GM06990 (cell line): Measurements from ENCODE around the gene EOLA2.
"Not testable (repeated sequence)": the region's sequence is repeated elsewhere in the genome, so short reads cannot be mapped to it uniquely, and the experiment has no call there.

Experiments used
- DNase-seq: peaks from one replicate; pipeline ENCODE4 v3.0.0-alpha.2; 2011; ENCODE audit not compliant: insufficient read length; ENCODE audit errors: extremely low read depth
- H3K27me3 ChIP-seq: replicated peaks from 2 replicates; pipeline ENCODE4 v1.6.0; 2011; ENCODE audit warnings: low read length; ENCODE audit not compliant: control insufficient read depth, insufficient read depth
- H3K36me3 ChIP-seq: 2 replicates; pipeline ENCODE4 v1.5.1; 2011; ENCODE audit warnings: low read length; ENCODE audit not compliant: control insufficient read depth, insufficient read depth
- H3K4me3 ChIP-seq: replicated peaks from 2 replicates; pipeline ENCODE4 v1.5.1; 2011; ENCODE audit warnings: low read depth, mild to moderate bottlenecking, control low read depth, low read length
- TF ChIP-seq, protein P1 (sequence below): IDR thresholded peaks from 2 replicates; pipeline ENCODE4 v1.5.1; 2011; ENCODE audit warnings: low read length, control low read depth, mild to moderate bottlenecking, inconsistent platforms; ENCODE audit not compliant: insufficient read depth, poor library complexity, severe bottlenecking

EOLA2 gene

DNA sequence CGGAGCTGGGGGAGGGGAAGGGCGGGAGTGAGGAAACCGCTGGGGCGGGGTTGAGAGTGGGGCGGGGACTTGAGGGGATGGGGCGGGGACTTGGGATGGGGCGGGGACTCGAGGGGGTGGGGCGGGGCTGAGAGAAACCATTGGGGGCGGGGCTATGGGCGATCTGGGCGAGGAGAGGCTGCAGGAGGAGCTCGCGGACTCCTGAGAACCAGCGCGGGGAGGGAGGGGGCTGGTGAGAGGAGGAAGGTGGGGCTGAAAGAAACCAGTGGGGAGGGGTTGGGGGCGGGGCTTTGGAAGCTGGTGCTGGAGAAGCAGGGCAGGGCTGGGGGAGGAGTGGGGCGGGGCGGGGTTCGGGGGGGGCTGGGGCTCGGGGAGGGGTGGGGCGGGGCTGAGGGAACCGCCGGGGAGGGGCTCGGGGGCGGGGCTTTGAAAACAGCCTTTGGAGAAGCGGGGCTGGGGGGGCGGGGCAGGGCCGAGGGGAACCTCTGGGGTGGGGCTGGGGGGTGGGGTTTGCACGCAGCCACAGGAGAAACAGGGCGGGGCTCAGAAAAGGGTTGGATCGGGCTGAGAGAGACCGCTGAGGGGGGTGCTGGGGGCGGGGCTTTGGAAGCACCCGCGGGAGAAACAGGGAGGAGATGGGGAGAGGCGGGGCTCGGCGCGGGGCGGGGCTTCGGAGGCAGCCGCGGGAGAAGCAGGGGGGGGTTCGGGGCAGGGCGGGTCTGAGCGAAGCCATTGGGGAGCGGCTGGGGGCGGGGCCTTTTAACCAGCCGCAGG is 777 bp upstream of the EOLA2 start:
- peak overlapping the region; percentile 42 for H3K4me3 ChIP-seq
- peak; percentile 88 for DNase-seq
- H3K36me3 ChIP-seq: peaks cover under 1% of the 10 kb centered on the region; the same call in 1 of the 2 replicates
- H3K27me3 ChIP-seq: no peaks in the 10 kb centered on the region
- TF ChIP-seq, protein P1, sequence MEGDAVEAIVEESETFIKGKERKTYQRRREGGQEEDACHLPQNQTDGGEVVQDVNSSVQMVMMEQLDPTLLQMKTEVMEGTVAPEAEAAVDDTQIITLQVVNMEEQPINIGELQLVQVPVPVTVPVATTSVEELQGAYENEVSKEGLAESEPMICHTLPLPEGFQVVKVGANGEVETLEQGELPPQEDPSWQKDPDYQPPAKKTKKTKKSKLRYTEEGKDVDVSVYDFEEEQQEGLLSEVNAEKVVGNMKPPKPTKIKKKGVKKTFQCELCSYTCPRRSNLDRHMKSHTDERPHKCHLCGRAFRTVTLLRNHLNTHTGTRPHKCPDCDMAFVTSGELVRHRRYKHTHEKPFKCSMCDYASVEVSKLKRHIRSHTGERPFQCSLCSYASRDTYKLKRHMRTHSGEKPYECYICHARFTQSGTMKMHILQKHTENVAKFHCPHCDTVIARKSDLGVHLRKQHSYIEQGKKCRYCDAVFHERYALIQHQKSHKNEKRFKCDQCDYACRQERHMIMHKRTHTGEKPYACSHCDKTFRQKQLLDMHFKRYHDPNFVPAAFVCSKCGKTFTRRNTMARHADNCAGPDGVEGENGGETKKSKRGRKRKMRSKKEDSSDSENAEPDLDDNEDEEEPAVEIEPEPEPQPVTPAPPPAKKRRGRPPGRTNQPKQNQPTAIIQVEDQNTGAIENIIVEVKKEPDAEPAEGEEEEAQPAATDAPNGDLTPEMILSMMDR: no peak

DNA sequence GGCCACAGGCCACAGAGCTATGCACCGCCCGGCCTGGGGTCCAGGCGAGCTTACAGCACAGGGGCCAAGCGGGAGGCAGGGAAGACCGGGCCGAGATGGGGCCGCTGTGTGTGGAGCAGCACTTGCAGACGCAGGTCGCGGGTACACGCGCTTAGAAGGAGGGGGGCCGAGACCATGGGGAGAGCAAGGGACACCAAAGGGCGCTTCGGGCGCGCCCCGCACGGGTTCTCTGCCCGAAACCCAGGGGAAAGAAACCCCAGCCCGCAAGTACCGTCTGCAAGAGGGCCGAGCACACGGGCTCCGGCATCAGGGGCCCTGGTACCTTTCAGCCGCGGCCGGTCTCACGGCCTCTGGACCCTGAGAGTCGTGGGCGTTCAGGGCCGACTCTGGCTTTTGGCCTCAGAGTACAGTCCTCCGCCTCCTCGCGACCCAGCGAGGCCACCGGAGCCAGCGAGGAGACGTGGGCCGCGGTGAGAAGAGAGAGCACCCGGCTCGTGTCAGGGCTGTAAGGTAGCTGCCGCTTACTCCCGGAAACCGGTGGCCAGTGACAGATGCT is 342 bp downstream of the EOLA2 start:
- Histone ChIP-seq H3K36me3 (peaks cover 2% of the 10 kb centered on the region; the same call in 1 of the 2 replicates), H3K4me3 (peak overlapping the region; percentile 71), H3K27me3 (no peaks in the 10 kb centered on the region)
- TF ChIP-seq, protein P1: no peak
- no peak for DNase-seq

DNA sequence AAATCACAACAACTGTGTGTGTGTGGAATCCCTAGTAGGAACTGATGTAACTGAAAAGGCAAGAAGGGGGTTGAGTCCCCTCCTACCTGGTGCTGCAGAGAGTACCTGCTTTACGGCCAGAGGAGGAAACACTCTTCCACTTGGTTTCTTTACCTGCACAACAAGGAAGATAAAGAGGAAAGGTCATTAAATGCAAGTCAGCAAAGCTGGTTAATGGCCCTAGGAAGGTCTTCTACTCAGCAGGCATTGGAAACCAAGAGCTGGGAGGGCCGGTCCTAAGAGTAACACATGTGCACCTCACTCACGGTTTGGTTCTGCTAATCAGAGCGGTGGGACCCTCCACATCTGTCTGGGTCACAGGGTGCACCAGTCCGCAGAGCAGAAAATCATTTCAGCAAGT is 963 bp downstream of the EOLA2 start:
- DNase-seq, H3K36me3 ChIP-seq, H3K27me3 ChIP-seq: not testable (repeated sequence)
- H3K4me3 ChIP-seq: peak overlapping the region; percentile 71

DNA sequence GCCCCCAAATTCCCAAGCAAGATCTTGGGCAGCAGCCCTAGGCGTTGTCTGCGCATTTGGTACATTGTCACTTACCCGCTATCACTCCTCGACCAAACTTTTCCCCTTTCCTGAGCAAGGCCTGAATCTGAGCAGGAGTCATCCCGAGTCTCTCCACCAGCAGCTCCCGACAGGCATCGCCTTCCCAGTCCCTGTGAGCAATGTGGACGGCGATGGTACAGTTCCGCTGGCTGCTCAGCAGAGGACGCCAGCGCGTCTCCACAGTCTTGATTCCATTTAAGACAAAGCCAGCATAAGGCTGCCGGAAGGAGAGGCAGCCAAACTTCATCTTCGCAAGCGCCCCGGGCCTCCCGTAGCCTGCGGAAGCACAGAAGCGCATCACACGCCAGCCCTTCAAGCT is 4.7 kb downstream of the EOLA2 start:
- not testable (repeated sequence) for H3K4me3 ChIP-seq, DNase-seq, H3K27me3 ChIP-seq, H3K36me3 ChIP-seq

DNA sequence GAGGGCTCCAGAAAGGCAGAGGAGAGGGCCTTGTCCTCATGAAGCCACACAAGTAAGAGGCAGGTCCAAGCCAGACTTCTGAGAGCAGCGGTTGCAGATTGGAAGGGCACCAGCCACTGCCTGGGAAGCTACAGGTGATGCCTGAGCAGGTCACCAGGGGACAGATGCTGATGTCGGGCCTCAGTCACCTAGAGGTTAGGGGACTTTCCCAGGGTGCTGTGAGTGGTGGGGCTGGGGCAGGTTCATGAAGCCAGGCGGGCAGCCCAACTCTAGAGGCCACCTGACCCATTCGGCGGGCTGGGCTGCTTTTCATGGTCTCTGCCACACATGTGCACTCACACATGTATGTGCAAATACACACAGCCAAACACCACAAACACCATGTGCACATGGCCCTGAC is 5.3 kb downstream of the EOLA2 start:
- not testable (repeated sequence) for DNase-seq, H3K36me3 ChIP-seq, H3K4me3 ChIP-seq, H3K27me3 ChIP-seq

DNA sequence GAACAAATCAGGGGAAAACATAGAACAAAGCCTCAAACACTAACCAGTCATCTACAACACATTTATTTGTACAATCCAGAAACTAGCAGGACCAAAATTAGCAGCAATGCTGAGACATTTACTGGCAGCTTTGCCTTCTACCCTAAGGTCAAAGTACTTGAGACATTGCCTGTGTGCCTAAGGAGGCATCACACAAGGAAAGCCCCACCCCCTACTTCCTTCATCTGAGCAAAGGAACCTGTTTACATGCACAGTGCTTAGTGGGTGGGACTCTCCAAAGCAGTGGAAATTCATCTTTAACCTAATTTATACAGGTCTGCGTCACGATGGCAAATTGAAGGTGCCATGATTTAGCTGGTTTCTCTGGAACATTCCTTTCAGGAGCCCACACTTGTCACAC is 6.1 kb downstream of the EOLA2 start:
- not testable (repeated sequence) for H3K36me3 ChIP-seq, H3K27me3 ChIP-seq, DNase-seq, H3K4me3 ChIP-seq

DNA sequence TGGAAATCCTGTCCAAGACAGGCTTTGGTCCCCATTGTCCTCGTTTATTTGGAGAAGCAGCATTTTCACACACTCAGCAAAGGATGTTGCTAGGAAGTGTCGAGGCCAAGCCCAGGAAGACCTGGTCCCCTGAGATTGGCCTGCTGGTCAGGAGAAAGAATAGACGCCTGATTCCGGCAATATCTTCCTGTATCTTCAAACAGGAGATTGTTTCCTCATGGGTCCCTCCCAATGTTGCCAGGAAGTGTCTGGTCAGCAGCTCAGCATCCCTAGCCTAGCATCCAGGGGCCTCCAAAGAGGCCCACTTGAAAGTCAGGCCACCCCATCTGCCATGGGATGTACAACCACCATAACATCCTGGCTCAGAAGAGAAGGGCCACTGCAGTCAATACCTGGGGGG is 6.9 kb downstream of the EOLA2 start:
- DNase-seq, H3K36me3 ChIP-seq: not testable (repeated sequence)

DNA sequence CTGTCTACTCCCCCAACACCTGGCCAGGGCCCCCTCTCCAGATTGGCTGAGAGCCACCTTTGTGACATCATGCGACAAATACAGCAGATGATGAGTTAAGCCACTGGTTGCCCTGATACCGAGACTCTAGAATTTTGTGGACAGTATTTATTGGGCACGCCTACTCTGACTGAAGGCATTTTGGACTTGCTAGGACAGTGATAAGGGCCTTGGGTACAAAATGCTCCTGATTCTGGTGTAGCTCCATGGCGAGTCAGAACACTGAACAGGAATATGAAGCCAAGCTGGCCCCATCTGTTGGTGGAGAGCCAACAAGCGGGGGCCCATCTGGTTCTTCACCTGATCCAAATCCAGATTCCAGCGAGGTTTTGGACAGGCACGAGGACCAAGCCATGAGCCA is 8.9 kb downstream of the EOLA2 start, which contains the start of gene HSFX4:
Gene HSFX4 (plus strand): TSS at position 174 of the 400 bp plus-strand sequence. CDS start 72 bp downstream, at position 246.
- DNase-seq, H3K27me3 ChIP-seq, H3K4me3 ChIP-seq, H3K36me3 ChIP-seq: not testable (repeated sequence)

More for the DNA sequence above, 6.9 kb downstream of the EOLA2 start:
- not testable (repeated sequence) for H3K4me3 ChIP-seq, H3K27me3 ChIP-seq

DNA sequence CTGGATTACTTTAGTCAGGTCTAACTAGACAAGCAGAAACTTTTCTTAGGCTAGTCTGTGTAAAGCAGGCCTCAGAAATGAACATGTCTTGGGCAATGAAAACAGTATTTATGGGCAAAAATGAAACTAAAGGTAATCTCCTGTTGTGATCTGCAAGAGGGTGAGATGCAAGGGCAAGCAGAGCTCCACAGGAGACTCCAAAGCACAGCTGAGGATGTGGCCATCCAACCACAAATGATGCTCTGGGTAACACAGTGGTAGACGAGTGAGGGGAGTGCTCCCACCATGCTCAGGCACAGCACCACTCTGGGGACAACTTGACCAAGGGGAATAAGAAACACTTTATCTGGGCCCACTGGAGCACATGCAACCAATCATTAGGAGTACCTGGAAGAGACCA is 9.7 kb downstream of the EOLA2 start:
- not testable (repeated sequence) for H3K36me3 ChIP-seq, H3K4me3 ChIP-seq, DNase-seq, H3K27me3 ChIP-seq

DNA sequence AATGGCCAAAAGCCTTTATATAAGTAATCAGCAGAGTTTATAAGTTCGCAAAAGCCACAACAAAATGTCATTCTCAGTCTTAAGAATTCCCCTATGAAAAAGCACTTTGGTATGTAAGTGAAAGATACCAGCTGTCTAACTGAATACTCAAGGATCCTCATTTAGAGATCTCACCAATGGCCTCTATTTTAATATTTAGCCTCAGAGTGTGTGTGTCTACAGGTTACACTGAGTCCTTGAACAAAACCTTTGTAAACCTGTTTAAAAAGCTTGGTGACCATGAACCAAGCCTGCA is 10.4 kb downstream of the EOLA2 start:
- not testable (repeated sequence) for H3K4me3 ChIP-seq, DNase-seq, H3K36me3 ChIP-seq, H3K27me3 ChIP-seq

DNA sequence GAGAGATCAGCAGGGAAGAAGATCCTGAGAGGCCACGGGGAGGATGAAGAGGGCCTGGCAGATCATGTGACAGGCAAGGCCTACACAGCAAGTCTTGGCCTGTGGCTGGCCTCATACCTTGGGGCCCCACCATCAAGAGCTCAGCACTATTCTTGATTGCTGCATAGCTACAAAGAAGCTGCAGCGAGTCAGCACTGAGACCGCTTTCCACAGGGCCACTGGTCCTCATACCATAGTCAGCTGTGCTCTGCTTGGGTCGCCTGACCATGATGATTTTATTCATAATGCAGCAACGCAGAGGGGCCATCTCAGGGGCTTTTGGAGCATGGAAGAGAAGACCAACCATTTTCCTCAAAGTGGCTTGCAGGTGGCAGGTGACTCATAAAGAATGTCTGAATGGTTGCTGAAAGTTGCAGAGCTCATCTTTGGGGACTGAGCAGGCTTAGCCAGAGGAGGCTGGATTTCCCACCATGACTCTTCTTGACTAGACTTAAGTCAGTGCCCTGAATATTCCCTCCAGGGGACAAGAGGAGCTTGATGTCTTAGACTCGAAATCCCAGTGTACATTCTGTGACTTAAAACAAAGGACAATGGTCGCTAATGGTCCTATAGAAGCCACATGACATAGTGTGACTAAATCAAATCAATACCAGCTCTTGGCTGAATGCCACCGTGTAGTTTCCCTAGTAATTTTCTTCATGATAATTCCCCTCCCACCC is 10.9 kb downstream of the EOLA2 start:
- not testable (repeated sequence) for DNase-seq, H3K36me3 ChIP-seq, H3K27me3 ChIP-seq, H3K4me3 ChIP-seq

DNA sequence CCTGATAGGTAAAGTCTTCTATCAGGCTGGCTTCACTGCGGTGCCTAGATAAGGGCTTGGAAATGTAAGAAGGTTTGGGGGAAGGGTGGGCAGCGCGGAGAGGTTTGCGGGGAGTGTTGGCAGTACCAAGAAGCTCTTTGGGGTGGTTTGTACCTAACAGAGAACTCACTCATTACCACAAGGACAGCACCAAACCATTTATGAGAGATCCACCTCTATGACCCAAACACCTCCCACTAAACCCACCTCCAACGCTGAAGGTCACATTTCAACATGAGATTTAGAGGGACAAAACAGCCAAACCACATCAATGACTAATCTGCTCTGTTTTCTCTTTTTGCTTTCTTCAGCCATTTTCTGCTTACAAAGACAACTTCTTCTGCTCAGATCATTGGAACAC is 13.9 kb downstream of the EOLA2 start:
- H3K36me3 ChIP-seq, DNase-seq, H3K4me3 ChIP-seq, H3K27me3 ChIP-seq: not testable (repeated sequence)
